ENCODE measurements around the gene AKR1B15.

GRCh38 chr7:134547397-134548054, 1.4 kb upstream of the AKR1B15 start:
- peak; percentile 69 to 96 (median 84) for TF ChIP-seq CTCF (IDR thresholded peaks at IDR 0.05)
- TF ChIP-seq POLR2A (IDR thresholded peaks at IDR 0.05): no peak

All from heart left ventricle (tissue), 13 donors.